Sigmoid colon (tissue), 7 donors: ENCODE results near the gene ERI3. TPM values are rescaled to one million over a fixed set of nuclear protein-coding genes. Genes with fewer than 3 reads are reported as not detected.

Source experiments
- DNase-seq: peaks from one replicate; pipeline ENCODE4 v3.0.0-alpha.2; 2019
- H3K27ac ChIP-seq, 4 donors: fragments of 200-600 bp; sonication (generic); one replicate each; pipeline ENCODE4 v1.5.1; 2016 to 2019; ENCODE audit warnings: mild to moderate bottlenecking in 1 of 4
- H3K27me3 ChIP-seq, 3 donors: fragments of 200-600 bp; sonication (generic); one replicate each; pipeline ENCODE4 v1.5.1; 2019; ENCODE audit warnings: mild to moderate bottlenecking in 1 of 3
- H3K36me3 ChIP-seq, 4 donors: fragments of 200-600 bp; sonication (generic); one replicate each; pipeline ENCODE4 v1.5.1; 2016 to 2019
- H3K4me1 ChIP-seq, 4 donors: fragments of 200-600 bp; sonication (generic); one replicate each; pipeline ENCODE4 v1.5.1; 2017 to 2019
- H3K4me3 ChIP-seq, 4 donors: fragments of 200-600 bp; sonication (generic); one replicate each; pipeline ENCODE4 v1.5.1; 2017 to 2019; ENCODE audit warnings: mild to moderate bottlenecking in 2 of 4, moderate library complexity in 1 of 4
- H3K9me3 ChIP-seq, 4 donors: fragments of 200-600 bp in 3 of 4; sonication (generic) in 3 of 4; one replicate each; pipeline versions ENCODE4 v1.5.1 to v1.6.1; 2013 to 2019
- CTCF ChIP-seq, 4 experiments: fragments of 450-650 bp in 3 of 4; fragments of 200-600 bp in 1 of 4; IDR thresholded peaks; one replicate each; pipeline ENCODE4 v1.5.1; 2016 to 2019; ENCODE audit warnings: antibody characterized with exemption in 4 of 4, mild to moderate bottlenecking in 3 of 4, moderate library complexity in 2 of 4
- EP300 ChIP-seq, 4 donors: sonication (generic); formaldehyde crosslinking; IDR thresholded peaks; one replicate each; pipeline ENCODE4 v1.6.1; 2017; ENCODE audit warnings: antibody characterized with exemption in 4 of 4
- POLR2A ChIP-seq, 2 donors: fragments of 450-650 bp; IDR thresholded peaks; one replicate each; pipeline ENCODE4 v1.6.1; 2016; ENCODE audit warnings: antibody characterized with exemption in 2 of 2, mild to moderate bottlenecking in 2 of 2, moderate library complexity in 2 of 2
- POLR2AphosphoS5 ChIP-seq, 4 donors: sonication (generic); formaldehyde crosslinking; IDR thresholded peaks; one replicate each; pipeline ENCODE4 v1.6.1; 2017; ENCODE audit warnings: antibody characterized with exemption in 4 of 4
- WGBS, 2 donors: extraction: QIAGEN DNeasy Blood & Tissue Kit; methylation state at CpG; one replicate each; pipeline ENCODE4 v1.1.7; 2013; 5-methylcytosine and 5-hydroxymethylcytosine counted together
- intact Hi-C: fragments of 100-400 bp; cut with DNase I; formaldehyde crosslinking; loops from one replicate; pipeline ENCODE4 v1.15.1; 2023
- polyA plus RNA-seq, 3 donors: library from polyadenylated mRNA; stranded (reverse); fragments of 200-250 nt; gene quantifications; one replicate each; pipeline ENCODE4 v1.2.3, GENCODE V29; 2013
- total RNA-seq, 4 donors: library from RNA; depleted of rRNA; stranded (reverse); fragments of >200 nt; gene quantifications; one replicate each; pipeline ENCODE4 v1.1.0, GENCODE V29; 2016
- donor health status: healthy with polysubstance abuse.
- donor health status: Bipolar disorder and iron deficiency.
- donor health status: healthy.

ERI3 gene
- total and polyA plus RNA-seq, 7 donors = 25.6 to 88.3 (median 40.3) TPM

GRCh38 chr1:44262414-44262813 is 92.6 kb downstream of the ERI3 start:
- 60 to 87% methylated on average over 6 of the region's 6 CpGs for WGBS, 2 donors
- intact Hi-C loops = no loop called here
- no peaks in the 10 kb centered on the region for H3K27me3 ChIP-seq
- H3K27ac ChIP-seq = no peak overlapping the region
- TF ChIP-seq POLR2AphosphoS5 (IDR thresholded peaks at IDR 0.05) (no peak), CTCF (IDR thresholded peaks at IDR 0.05) (no peak)
- H3K36me3 ChIP-seq = no peaks in the 10 kb centered on the region
- no peak overlapping the region for H3K4me3 ChIP-seq
- no peak for DNase-seq
- no peaks in the 10 kb centered on the region for H3K4me1 ChIP-seq
- H3K9me3 ChIP-seq = no peaks in the 10 kb centered on the region

- no peak for TF ChIP-seq POLR2A (IDR thresholded peaks at IDR 0.05)
- no peak for TF ChIP-seq POLR2AphosphoS5 (IDR thresholded peaks at IDR 0.05)
- TF ChIP-seq CTCF (IDR thresholded peaks at IDR 0.05) = no peak
- TF ChIP-seq EP300 (IDR thresholded peaks at IDR 0.05) = no peak
- no peak overlapping the region for H3K4me3 ChIP-seq
- intact Hi-C loops = no loop called here
- H3K9me3 ChIP-seq = no peaks in the 10 kb centered on the region
- H3K27ac ChIP-seq = no peak overlapping the region
- H3K4me1 ChIP-seq = no peaks in the 10 kb centered on the region
- no peaks in the 10 kb centered on the region for H3K27me3 ChIP-seq
- 49 to 80% methylated on average over 5 of the region's 5 CpGs for WGBS, 2 donors
- DNase-seq = no peak
- peaks cover 0 to under 1% (median 0%) of the 10 kb centered on the region in 4 donors for H3K36me3 ChIP-seq
Measured at GRCh38 chr1:44261962-44262361, 93.1 kb downstream of the ERI3 start.

- Histone ChIP-seq H3K4me3 (no peak overlapping the region), H3K27me3 (no peaks in the 10 kb centered on the region), H3K27ac (no peak overlapping the region), H3K9me3 (no peaks in the 10 kb centered on the region), H3K4me1 (no peaks in the 10 kb centered on the region), H3K36me3 (peaks cover 0 to 7% (median 0%) of the 10 kb centered on the region in 4 donors)
- 26 to 82% methylated on average over 27 of the region's 27 CpGs for WGBS, 2 donors
- DNase-seq = no peak
- intact Hi-C loops = no loop called here
- TF ChIP-seq POLR2A (IDR thresholded peaks at IDR 0.05) = no peak
- TF ChIP-seq EP300 (IDR thresholded peaks at IDR 0.05) = no peak
- no peak for TF ChIP-seq CTCF (IDR thresholded peaks at IDR 0.05)
- TF ChIP-seq POLR2AphosphoS5 (IDR thresholded peaks at IDR 0.05) = no peak
Measured at GRCh38 chr1:44261171-44261817, 93.8 kb downstream of the ERI3 start.

GRCh38 chr1:44260792-44261170 is 94.3 kb downstream of the ERI3 start:
- Histone ChIP-seq H3K4me1 (no peaks in the 10 kb centered on the region), H3K27ac (no peak overlapping the region), H3K27me3 (no peaks in the 10 kb centered on the region), H3K4me3 (no peak overlapping the region), H3K36me3 (peaks cover 0 to 9% (median 0%) of the 10 kb centered on the region in 4 donors), H3K9me3 (no peaks in the 10 kb centered on the region)
- intact Hi-C loops = no loop called here
- TF ChIP-seq POLR2A (IDR thresholded peaks at IDR 0.05) = peak in 1 of 2 donors; percentile 44
- TF ChIP-seq EP300 (IDR thresholded peaks at IDR 0.05) = no peak
- DNase-seq = no peak
- WGBS, 2 donors = 15 to 66% methylated on average over 4 of the region's 4 CpGs

GRCh38 chr1:44259090-44259489 is 96.0 kb downstream of the ERI3 start:
- no peaks in the 10 kb centered on the region for H3K9me3 ChIP-seq
- H3K4me1 ChIP-seq = no peaks in the 10 kb centered on the region
- H3K4me3 ChIP-seq = no peak overlapping the region
- no peak for TF ChIP-seq CTCF (IDR thresholded peaks at IDR 0.05)
- no peak for TF ChIP-seq POLR2AphosphoS5 (IDR thresholded peaks at IDR 0.05)
- TF ChIP-seq POLR2A (IDR thresholded peaks at IDR 0.05) = no peak
- no peak for TF ChIP-seq EP300 (IDR thresholded peaks at IDR 0.05)
- intact Hi-C loops = no loop called here
- 91 to 98% methylated on average over 2 of the region's 2 CpGs for WGBS, 2 donors
- no peaks in the 10 kb centered on the region for H3K27me3 ChIP-seq
- H3K27ac ChIP-seq = no peak overlapping the region
- peaks cover 0 to 9% (median 0%) of the 10 kb centered on the region in 4 donors for H3K36me3 ChIP-seq
- DNase-seq = no peak
